Astrocyte of the spinal cord (primary cell): ENCODE measurements around the gene BUD13.
A peak's percentile ranks its signal among the peaks of the same experiment; 100 is the strongest.
"Not testable (repeated sequence)": the region's sequence is repeated elsewhere in the genome, so short reads cannot be mapped to it uniquely, and the experiment has no call there.

Source experiments
- DNase-seq: peaks from one replicate; pipeline ENCODE4 v3.0.0; 2011; ENCODE audit warnings: low read depth, low spot score
- H3K4me3 ChIP-seq: 2 replicates; pipeline ENCODE4 v1.5.1; 2011; ENCODE audit warnings: low read depth, mild to moderate bottlenecking, low read length, moderate library complexity
- in situ Hi-C: cut with HindIII; loops from 2 replicates; pipeline ENCODE4 v1.10.0; 2017; ENCODE audit warnings: low sequenced_read_pairs
- TF ChIP-seq, protein P1 (sequence below): IDR thresholded peaks from 2 replicates; pipeline ENCODE4 v1.5.1; 2012; ENCODE audit warnings: low read depth, mild to moderate bottlenecking, low read length, inconsistent platforms

Gene BUD13

DNA sequence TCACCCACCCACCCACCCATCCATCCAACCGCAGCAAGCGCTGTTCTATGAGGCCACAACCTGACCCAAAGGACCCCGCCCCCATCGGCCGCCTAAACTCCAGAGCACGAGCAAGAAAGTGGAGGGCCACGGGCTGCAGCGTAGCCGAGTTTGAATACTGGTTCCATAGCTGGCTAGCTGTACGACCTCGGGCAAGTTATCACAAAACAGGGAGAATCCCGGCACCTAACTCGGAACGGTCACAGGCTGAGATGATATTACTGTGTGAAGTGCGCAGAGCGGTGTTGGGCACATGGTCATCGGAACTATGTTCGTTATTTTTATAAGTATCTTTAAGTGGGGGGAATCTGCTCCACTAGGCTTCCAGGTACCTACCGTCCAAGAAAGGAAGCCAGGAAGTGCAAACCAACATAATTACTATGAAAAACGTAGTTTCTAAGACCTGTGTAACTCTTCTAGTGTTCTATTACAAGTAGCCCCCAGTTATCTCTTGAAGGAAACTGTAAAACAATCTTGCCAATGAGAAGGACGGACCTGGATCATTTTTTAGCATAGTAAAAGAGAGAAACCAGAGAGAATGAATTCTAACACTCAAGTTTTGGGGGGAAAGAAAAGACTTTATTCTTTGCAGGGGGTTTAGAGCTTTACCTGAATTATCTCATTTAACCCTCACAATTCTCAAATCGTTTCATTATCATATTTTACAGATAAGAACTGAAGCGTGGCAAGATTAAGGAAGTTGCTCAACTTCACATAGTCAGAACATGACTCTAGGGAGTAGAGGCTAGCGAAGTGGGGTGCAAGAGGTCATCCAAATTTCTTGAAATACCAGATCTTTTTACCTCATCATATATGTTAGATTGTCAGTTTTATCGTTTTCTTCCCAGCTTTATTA is 663 bp upstream of the BUD13 start:
- DNase-seq, result peak; percentile 25
- TF ChIP-seq, protein P1, sequence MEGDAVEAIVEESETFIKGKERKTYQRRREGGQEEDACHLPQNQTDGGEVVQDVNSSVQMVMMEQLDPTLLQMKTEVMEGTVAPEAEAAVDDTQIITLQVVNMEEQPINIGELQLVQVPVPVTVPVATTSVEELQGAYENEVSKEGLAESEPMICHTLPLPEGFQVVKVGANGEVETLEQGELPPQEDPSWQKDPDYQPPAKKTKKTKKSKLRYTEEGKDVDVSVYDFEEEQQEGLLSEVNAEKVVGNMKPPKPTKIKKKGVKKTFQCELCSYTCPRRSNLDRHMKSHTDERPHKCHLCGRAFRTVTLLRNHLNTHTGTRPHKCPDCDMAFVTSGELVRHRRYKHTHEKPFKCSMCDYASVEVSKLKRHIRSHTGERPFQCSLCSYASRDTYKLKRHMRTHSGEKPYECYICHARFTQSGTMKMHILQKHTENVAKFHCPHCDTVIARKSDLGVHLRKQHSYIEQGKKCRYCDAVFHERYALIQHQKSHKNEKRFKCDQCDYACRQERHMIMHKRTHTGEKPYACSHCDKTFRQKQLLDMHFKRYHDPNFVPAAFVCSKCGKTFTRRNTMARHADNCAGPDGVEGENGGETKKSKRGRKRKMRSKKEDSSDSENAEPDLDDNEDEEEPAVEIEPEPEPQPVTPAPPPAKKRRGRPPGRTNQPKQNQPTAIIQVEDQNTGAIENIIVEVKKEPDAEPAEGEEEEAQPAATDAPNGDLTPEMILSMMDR, result no peak
- H3K4me3 ChIP-seq, result peak overlapping the region; percentile 70
- in situ Hi-C loops, result no loop called here

DNA sequence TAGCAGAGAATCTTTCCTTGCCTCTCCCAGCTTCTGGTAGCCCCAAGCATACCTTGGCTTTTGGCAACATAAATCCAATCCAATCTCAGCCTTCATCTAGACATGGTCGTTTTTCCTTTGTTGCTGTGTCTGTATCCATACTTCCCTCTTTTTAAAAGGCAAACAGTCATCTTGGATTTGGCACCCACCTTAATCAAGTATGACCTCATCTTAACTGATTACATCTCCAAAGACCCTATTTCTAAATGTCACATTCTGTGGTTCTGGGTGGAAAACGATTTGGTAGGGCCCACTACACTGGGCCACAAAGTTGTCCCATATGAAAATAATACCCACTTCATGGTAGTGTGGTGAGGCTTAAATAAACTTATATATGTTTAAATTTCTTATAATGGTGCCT is 852 bp downstream of the BUD13 start:
- TF ChIP-seq, protein P1, result no peak
- peak overlapping the region; percentile 70 for H3K4me3 ChIP-seq
- no peak for DNase-seq
- in situ Hi-C loops, result no loop called here

DNA sequence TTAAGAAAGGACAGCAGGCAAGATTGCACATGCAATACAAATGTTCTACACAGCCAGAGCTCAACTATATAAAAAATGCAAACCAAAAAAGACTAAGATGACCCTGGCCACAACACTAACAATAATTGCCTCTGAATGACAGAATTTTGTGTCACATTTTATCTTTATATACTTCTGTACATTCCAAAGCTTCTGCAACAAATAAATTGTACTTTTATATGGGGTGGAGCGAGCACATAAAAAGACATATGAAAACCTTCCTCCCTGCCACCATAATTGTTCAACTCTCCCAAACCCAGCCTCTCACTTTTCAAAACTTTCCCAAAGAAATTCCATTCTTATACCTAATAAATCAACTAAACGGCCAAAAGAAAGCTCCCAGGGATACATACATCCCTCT is 10.7 kb downstream of the BUD13 start:
- DNase-seq, result no peak
- in situ Hi-C loops, result no loop called here
- H3K4me3 ChIP-seq, result no peak overlapping the region
- TF ChIP-seq, protein P1, result no peak

DNA sequence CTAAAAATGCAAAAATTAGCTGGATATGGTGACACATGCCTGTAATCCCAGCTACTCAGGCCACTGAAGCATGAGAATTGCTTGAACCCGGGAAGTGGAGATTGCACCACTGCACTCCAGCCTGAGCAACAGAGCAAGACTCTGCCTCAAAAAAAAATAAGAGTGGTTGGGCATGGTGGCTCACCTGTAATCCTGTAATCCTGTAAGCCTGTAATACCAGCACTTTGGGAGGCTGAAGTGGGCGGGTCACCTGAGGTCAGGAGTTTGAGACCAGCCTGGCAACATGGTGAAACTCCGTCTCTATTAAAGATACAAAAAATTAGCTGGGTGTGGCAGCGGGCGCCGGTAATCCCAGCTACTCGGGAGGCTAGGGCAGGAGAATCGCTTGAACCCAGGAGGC is 16.7 kb downstream of the BUD13 start:
- H3K4me3 ChIP-seq, DNase-seq, in situ Hi-C loops: not testable (repeated sequence)

DNA sequence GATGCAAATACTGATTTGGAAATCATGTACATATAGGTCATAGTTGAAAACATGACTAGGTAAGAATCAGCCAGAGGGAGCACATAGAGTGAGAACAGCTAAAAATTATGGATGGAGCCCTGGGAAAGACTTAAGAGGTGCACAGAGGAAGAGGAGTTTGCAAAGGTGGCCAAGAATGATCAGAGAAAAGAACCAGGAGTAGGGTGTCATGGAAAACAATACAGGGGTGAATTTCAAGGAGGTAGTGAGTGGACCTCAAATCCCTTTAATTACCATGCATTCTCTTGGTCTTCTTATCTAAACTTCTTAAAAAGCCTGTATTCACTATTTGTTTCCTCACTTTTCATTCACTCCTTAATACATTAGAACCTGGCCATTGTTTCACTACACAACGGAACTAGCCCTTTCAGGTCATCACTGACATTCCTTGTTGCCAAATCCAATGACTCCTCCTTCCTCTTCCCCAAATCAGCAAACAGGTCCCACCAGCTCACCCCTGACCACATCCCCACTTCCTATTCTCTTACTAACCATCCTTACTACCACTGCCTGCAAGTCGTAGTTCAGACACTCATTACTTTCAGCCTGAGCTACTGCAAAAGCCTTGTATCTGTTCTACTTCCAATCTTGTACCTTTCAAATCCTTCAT is 22.6 kb downstream of the BUD13 start:
- in situ Hi-C loops, result no loop called here
- DNase-seq, result no peak
- TF ChIP-seq, protein P1, result no peak
- H3K4me3 ChIP-seq, result no peak overlapping the region

DNA sequence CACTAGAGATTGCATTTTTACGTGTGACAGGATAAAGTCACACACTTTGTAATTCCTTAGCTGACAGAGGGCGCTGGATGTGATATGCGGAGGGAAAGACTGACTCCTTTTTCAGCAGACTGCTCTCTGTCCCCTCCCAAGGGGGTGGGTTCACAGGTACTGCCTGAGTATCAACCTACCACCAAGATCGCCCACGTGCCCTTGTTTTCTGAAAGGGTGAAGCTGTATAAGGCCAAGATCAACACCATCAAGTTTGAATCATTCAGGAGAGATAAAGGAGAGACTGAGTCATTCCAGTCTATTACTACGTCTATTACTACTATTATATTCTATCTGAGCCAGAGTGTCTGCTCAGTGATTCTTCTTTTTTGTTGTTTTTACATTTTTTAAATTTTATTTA is 30.7 kb downstream of the BUD13 start:
- peak; percentile 35 for DNase-seq
- in situ Hi-C loops, result no loop called here
- TF ChIP-seq, protein P1, result no peak
- no peak overlapping the region for H3K4me3 ChIP-seq

DNA sequence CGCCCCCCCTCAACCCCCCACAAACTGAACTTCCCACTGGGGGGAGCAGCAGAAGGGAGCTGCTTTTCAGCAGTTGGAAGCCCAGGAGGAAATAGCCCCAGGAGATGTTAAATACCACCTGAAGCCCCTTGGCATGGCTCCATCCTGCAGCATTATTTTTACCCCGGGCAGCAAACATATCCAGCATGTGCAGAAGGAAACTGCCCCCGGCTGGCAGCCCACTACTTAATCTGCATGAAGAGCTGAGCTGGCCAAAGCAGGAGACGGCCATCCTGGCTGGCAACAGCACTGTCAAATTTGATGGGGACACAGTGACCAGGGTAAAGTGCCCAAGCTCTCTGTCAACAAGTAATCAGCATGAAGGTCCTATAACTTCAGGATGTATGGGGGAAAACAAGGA is 32.0 kb downstream of the BUD13 start:
- no peak for DNase-seq
- TF ChIP-seq, protein P1, result no peak
- no peak overlapping the region for H3K4me3 ChIP-seq
- in situ Hi-C loops, result no loop called here
